ENCODE results near the gene LDB1. TPM values are rescaled to one million over a fixed set of nuclear protein-coding genes. Genes with fewer than 3 reads are reported as not detected.

Gene LDB1
- total and polyA plus RNA-seq, 10 of the 15 experiments (the other 5 are each of a cell fraction or from before 2014, with no cell fraction given), result 1.7 to 71.5 (median 36.9) TPM

- TF ChIP-seq RBBP5 (conservative IDR thresholded peaks at IDR 0.05) (no peak), JUND (IDR thresholded peaks at IDR 0.05; ENCODE audit: low read depth, low read length) (peak; percentile 70; the same call in 1 of the 2 replicates), HDGF (IDR thresholded peaks at IDR 0.05) (0 out of 2 replicates have a peak, but pooled peaks have one; percentile 59), EZH2 (IDR thresholded peaks at IDR 0.05; ENCODE audit: borderline replicate concordance, control insufficient read depth, low read depth, low read length) (no peak), MTA3 (IDR thresholded peaks at IDR 0.05; ENCODE audit: borderline replicate concordance, low read length) (0 out of 2 replicates have a peak, but pooled peaks have one; percentile 24), PBX3 (IDR thresholded peaks at IDR 0.05; ENCODE audit: insufficient replicate concordance, low read depth, low read length) (no peak), ZNF24 (IDR thresholded peaks at IDR 0.05) (no peak), IKZF1 (conservative IDR thresholded peaks at IDR 0.05) (peak; percentile 93), JUNB (IDR thresholded peaks at IDR 0.05) (no peak)
These were observed 31.8 kb upstream of the LDB1 start, which contains the start of gene NOLC1 (continued) for GRCh38 chr10:102151774-102152544.

Data from GM12878 (cell line).